Natural killer cell treated with Interleukin-12 subunit alpha and Interleukin-12 subunit beta and Interleukin-15 and Interleukin-18, amount 100 ng/mL, for 72 hours (primary cell): ENCODE measurements around the gene MPDZ. TPM values are rescaled to one million over a fixed set of nuclear protein-coding genes. Genes with fewer than 3 reads are reported as not detected.

Experiments used
- ATAC-seq, 2 donors: fragments of 150-1000 bp; cut with Tn5 transposase in 1 of 2; sonication (Bioruptor Pico), chemical (Tn5 transposase) in 1 of 2; 2 replicates each; pipeline ENCODE4 v1.10.0; 2021
- DNase-seq: peaks from one replicate; pipeline ENCODE4 v3.0.0; 2022; ENCODE audit warnings: low spot score
- H3K27ac Mint-ChIP-seq, 2 donors: 1 replicate in 1 of 2; 2 replicates in 1 of 2; pipeline ENCODE4 v1.8.0; 2022; ENCODE audit warnings: mixed read lengths in 2 of 2, mild to moderate bottlenecking in 1 of 2, moderate library complexity in 1 of 2
- H3K27me3 Mint-ChIP-seq, 2 donors: 1 replicate in 1 of 2; 2 replicates in 1 of 2; pipeline ENCODE4 v1.8.0; 2022; ENCODE audit warnings: mixed read lengths in 2 of 2
- H3K36me3 Mint-ChIP-seq: one replicate; pipeline ENCODE4 v1.8.0; 2022; ENCODE audit warnings: mixed read lengths
- H3K4me1 Mint-ChIP-seq, 2 donors: 1 replicate in 1 of 2; 2 replicates in 1 of 2; pipeline ENCODE4 v1.8.0; 2022; ENCODE audit warnings: low read depth in 2 of 2, mixed read lengths in 2 of 2, mild to moderate bottlenecking in 1 of 2
- H3K4me3 Mint-ChIP-seq: one replicate; pipeline ENCODE4 v1.8.0; 2022; ENCODE audit warnings: mixed read lengths
- H3K9me3 Mint-ChIP-seq: 2 replicates; pipeline ENCODE4 v1.8.0; 2022; ENCODE audit warnings: mixed read lengths
- total RNA-seq, 2 donors: library from RNA; stranded (reverse); gene quantifications; one replicate each; pipeline ENCODE4 v1.2.3, GENCODE V29; 2022

Gene MPDZ
- total RNA-seq = not detected

DNA sequence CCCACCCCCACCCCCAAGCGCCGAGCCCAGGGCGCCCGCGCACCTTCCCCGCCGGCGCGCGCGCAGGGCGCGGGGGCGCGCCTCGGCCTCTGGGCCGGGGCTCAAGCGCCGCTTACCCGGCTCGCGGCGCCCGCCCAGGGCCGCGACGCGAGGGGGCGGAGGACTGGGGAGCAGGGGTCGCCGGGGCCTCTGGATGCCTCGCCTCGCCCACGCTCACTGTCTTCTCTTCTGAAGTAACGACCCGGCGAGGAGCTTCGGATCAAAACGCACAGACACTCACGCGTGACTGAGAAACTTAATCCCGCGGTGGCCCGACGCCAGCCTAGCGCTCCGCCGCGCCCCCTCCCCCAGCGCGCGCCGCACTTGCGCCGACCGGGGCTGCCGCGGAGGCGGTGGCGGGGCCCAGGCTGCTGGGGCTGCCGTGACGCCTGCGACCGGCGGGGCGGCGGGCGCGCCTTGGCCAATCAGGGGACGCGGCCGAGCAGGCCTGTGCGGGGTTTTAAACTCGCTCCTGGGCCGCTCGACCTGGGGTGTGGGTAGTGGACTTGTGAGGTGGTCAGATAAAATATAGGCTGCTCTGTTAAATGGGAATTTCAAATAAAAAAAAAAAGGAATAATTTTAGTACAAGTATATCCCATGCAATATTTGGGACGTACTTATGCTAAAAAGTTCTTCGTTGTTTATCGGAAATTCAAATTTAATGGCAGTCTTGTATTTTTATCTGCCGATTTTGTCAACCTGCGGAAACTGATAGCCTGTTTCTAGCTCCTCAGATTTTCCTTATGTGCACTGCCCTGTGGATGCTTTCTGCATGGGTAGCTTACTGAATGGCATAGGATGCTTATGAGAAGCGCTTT is at the start of gene MPDZ:
TSS of gene MPDZ (minus strand) at position 409 of the 858 bp plus-strand sequence. CDS start 29,377 bp downstream, outside the sequence.
- Mint-ChIP-seq H3K36me3 (peaks cover 8% of the 10 kb centered on the region), H3K27me3 (peaks cover 14 to 15% of the 10 kb centered on the region in 2 donors), H3K9me3 (peaks cover 5% of the 10 kb centered on the region), H3K4me1 (no peaks in the 10 kb centered on the region), H3K4me3 (no peak within 1 kb of the TSS), H3K27ac (no peak within 1 kb of the TSS)
- ATAC-seq = no peak
- DNase-seq = no peak

DNA sequence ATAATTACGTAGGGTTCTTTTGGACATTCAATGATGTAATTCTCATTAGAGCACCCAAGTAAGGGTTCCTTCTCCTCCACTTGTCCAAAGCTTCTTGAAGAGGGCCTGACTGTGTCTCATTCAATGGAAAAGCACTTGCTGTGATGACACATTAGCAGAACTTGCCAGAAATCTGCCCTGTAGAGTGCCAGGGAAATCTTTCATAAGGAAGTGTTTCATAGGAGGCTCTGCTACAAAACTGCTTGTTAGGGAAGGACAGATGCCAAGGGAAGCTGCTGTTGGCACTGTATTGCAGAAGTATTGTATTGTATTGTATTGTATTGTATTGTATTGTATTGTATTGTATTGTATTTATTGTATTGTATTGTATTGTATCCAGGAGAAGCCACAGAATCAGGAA is 45.5 kb upstream of the MPDZ start:
- peaks cover 7% of the 10 kb centered on the region for H3K9me3 Mint-ChIP-seq
- no peaks in the 10 kb centered on the region for H3K27me3 Mint-ChIP-seq
- DNase-seq = no peak
- no peak overlapping the region for H3K27ac Mint-ChIP-seq
- H3K36me3 Mint-ChIP-seq = no peaks in the 10 kb centered on the region
- H3K4me1 Mint-ChIP-seq = no peaks in the 10 kb centered on the region
- no peak for ATAC-seq
- H3K4me3 Mint-ChIP-seq = no peak overlapping the region

- peaks cover 11% of the 10 kb centered on the region for H3K9me3 Mint-ChIP-seq
- no peaks in the 10 kb centered on the region for H3K4me1 Mint-ChIP-seq
- no peak overlapping the region for H3K27ac Mint-ChIP-seq
- ATAC-seq (no peak), DNase-seq (no peak)
- no peak overlapping the region for H3K4me3 Mint-ChIP-seq
- H3K27me3 Mint-ChIP-seq = no peaks in the 10 kb centered on the region
- H3K36me3 Mint-ChIP-seq = no peaks in the 10 kb centered on the region
Measured at GRCh38 chr9:13322828-13323550, 43.5 kb upstream of the MPDZ start.

DNA sequence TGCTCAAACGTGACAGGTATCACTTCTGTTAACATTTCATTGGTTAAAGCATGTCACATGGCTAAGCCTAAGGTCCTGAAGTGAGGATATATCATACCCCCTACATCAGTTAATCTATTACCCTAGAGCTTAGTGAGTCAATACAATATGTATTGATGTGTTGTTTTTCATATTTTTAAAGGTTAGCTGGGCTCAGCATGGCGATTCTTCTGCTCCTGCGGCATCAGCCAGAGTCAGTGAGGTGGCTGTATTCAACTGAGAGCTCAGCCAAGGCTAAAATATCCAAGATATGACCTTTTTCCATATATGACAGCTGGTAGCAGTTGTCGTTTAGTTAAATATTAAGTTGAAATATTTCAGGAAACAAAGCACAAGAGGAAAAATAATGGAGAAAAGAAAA is 38.5 kb upstream of the MPDZ start:
- Mint-ChIP-seq H3K4me3 (no peak overlapping the region), H3K27me3 (no peaks in the 10 kb centered on the region), H3K27ac (no peak overlapping the region)

DNA sequence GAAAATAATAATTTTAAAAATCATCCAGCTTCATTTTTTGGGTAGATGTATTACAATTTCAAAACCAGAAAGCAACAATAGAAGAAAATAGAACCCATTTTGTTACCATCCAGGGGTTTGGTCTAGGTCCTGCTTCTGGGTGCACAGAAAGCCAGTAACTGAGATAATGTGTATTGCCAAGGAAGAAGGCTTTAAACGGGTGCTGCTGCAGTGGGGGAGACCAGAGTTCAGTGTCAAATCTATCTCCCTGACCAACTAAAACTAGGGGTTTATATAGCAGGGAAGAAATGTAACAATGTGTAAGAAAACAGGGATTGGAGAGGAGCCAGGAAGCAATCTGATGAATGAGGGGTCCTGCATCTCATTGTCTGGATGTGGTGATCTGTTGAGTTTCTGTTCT is 17.5 kb upstream of the MPDZ start:
- H3K27ac Mint-ChIP-seq = no peak overlapping the region
- H3K36me3 Mint-ChIP-seq = no peaks in the 10 kb centered on the region
- ATAC-seq (no peak), DNase-seq (no peak)
- H3K4me1 Mint-ChIP-seq = no peaks in the 10 kb centered on the region
- no peak overlapping the region for H3K4me3 Mint-ChIP-seq
- peaks cover 15% of the 10 kb centered on the region for H3K9me3 Mint-ChIP-seq
- H3K27me3 Mint-ChIP-seq = no peaks in the 10 kb centered on the region

More for the DNA sequence above, 38.5 kb upstream of the MPDZ start:
- no peak for DNase-seq
- peaks cover 16% of the 10 kb centered on the region for H3K9me3 Mint-ChIP-seq
- H3K36me3 Mint-ChIP-seq = no peaks in the 10 kb centered on the region
- no peaks in the 10 kb centered on the region for H3K4me1 Mint-ChIP-seq
- ATAC-seq = no peak

GRCh38 chr9:13295556-13295955 is 16.1 kb upstream of the MPDZ start:
- Mint-ChIP-seq H3K9me3 (peaks cover 19% of the 10 kb centered on the region), H3K27ac (no peak overlapping the region), H3K27me3 (no peaks in the 10 kb centered on the region), H3K4me1 (no peaks in the 10 kb centered on the region), H3K4me3 (no peak overlapping the region), H3K36me3 (no peaks in the 10 kb centered on the region)
- ATAC-seq (no peak), DNase-seq (no peak)

- Mint-ChIP-seq H3K36me3 (no peaks in the 10 kb centered on the region), H3K4me3 (no peak overlapping the region), H3K9me3 (peaks cover 23% of the 10 kb centered on the region), H3K27me3 (no peaks in the 10 kb centered on the region), H3K4me1 (no peaks in the 10 kb centered on the region), H3K27ac (no peak overlapping the region)
- DNase-seq = no peak
- ATAC-seq = no peak
Measured at GRCh38 chr9:13292782-13293181, 13.3 kb upstream of the MPDZ start.

DNA sequence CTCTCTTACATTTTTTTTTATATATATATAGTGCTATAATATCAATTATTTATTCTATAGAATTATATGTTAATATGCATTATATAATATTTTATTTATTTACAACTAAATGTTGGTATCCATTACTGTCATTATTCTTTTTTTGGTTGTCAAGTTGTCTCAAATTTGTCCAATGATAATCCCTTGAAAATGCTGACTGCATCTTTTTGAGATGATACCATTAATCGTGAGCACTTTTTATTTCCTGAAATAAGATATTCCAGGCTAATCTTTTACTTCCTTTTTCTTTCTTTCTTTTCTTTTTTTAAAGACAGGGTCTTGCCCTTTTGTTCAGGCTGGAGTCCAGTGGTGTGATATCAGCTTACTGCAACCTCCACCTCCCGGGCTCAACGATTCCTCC is 12.7 kb upstream of the MPDZ start:
- Mint-ChIP-seq H3K4me1 (no peaks in the 10 kb centered on the region), H3K27me3 (no peaks in the 10 kb centered on the region), H3K4me3 (no peak overlapping the region), H3K9me3 (peaks cover 23% of the 10 kb centered on the region), H3K27ac (no peak overlapping the region), H3K36me3 (no peaks in the 10 kb centered on the region)
- no peak for DNase-seq
- no peak for ATAC-seq

- peaks cover 21% of the 10 kb centered on the region for H3K9me3 Mint-ChIP-seq
- no peaks in the 10 kb centered on the region for H3K36me3 Mint-ChIP-seq
- DNase-seq (no peak), ATAC-seq (no peak)
- H3K27me3 Mint-ChIP-seq = no peaks in the 10 kb centered on the region
- no peak overlapping the region for H3K27ac Mint-ChIP-seq
- H3K4me3 Mint-ChIP-seq = no peak overlapping the region
- no peaks in the 10 kb centered on the region for H3K4me1 Mint-ChIP-seq
Measured at GRCh38 chr9:13291718-13292117, 12.2 kb upstream of the MPDZ start.

GRCh38 chr9:13284011-13284410 is 4.5 kb upstream of the MPDZ start:
- Mint-ChIP-seq H3K9me3 (peaks cover 16% of the 10 kb centered on the region), H3K27me3 (peaks cover 5 to 7% of the 10 kb centered on the region in 2 donors), H3K36me3 (peaks cover 13% of the 10 kb centered on the region), H3K4me3 (no peak overlapping the region), H3K27ac (no peak overlapping the region), H3K4me1 (no peaks in the 10 kb centered on the region)
- DNase-seq = no peak
- ATAC-seq = no peak

DNA sequence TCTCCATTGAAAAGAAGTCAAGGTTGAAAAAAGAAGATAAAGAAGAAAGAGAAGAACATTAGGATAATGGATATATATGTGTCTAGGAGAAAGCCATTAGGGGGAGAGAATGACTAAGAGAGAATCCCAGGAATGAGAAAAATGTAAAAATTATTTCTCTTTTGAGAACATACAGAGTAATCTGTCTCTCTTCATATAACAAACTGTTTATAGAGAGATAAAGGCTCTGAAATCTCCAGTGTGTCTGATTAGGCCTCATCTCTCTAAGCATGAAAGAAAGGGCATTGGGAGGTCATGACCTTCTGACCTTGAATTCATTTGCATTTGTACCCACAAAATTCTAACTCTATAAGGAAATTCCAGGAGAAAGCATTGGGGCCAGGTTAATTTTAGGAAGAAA is 3.5 kb upstream of the MPDZ start:
- Mint-ChIP-seq H3K27ac (no peak overlapping the region), H3K27me3 (peaks cover 7 to 8% of the 10 kb centered on the region in 2 donors), H3K9me3 (peaks cover 12% of the 10 kb centered on the region), H3K4me1 (no peaks in the 10 kb centered on the region), H3K4me3 (no peak overlapping the region), H3K36me3 (peaks cover 13% of the 10 kb centered on the region)
- ATAC-seq (no peak), DNase-seq (no peak)

- DNase-seq (no peak), ATAC-seq (no peak)
- no peak overlapping the region for H3K4me3 Mint-ChIP-seq
- no peaks in the 10 kb centered on the region for H3K4me1 Mint-ChIP-seq
- H3K27ac Mint-ChIP-seq = no peak overlapping the region
- peaks cover 8% of the 10 kb centered on the region for H3K9me3 Mint-ChIP-seq
- peaks cover 14 to 15% of the 10 kb centered on the region in 2 donors for H3K27me3 Mint-ChIP-seq
- peaks cover 13% of the 10 kb centered on the region for H3K36me3 Mint-ChIP-seq
Measured at GRCh38 chr9:13281356-13282016, 2.0 kb upstream of the MPDZ start.

DNA sequence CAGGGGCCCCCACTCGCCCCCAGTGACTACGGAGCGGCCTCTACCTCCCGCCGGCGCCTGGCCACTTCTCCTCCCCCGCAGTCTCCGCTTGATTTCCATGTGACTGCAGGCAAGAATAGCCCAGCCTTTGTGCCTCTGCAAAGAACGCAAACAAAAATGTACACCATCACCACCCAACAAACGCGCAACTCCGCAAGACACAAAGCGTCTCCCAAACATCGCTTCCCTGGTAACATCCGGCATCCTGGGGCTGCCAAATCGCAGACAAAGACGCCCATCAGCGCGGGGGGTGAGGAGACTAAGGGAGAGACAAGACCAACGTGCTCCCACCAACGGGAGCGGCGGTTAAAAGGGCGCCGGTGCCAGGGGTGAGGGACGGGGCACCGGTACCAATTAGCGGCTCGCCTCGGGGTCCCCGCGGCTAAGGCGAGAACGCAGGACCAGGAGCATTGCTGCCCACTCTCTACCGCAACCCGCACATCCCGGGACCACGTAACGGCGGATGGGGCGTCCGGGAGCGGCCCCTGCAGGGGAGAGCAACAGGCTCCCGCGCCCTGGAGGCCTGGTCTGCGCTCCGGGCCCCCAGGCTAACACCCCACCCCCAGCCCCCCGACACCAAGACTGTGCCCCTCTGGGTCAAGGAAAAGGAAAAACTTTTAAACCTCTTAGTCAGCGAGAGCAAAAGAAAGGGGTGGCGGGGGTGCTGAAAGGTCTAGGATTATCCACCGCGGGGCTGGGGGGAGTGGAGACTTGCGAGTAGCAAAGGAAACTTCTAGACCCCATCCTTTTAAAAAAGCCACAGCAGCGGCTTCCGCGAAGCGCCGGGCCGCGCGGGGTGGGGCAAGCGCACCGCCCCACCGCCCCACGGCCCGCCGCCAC is 885 bp downstream of the MPDZ start:
- ATAC-seq (peak in 1 of 2 donors; percentile 36), DNase-seq (no peak)
- Mint-ChIP-seq H3K36me3 (peaks cover 8% of the 10 kb centered on the region), H3K27me3 (peaks cover 14 to 15% of the 10 kb centered on the region in 2 donors), H3K27ac (no peak overlapping the region), H3K4me3 (no peak overlapping the region), H3K4me1 (no peaks in the 10 kb centered on the region), H3K9me3 (peaks cover 5% of the 10 kb centered on the region)
